Measurements from ENCODE around the gene ZNHIT1.
"Not testable (repeated sequence)": the region's sequence is repeated elsewhere in the genome, so short reads cannot be mapped to it uniquely, and the experiment has no call there.

Gene ZNHIT1

GRCh38 chr7:101186844-101187428, 31.0 kb upstream of the ZNHIT1 start:
- no peak for DNase-seq (ENCODE audit: low read depth in 3 of 3)

GRCh38 chr7:101189109-101189508, 28.9 kb upstream of the ZNHIT1 start:
- DNase-seq (ENCODE audit: low read depth in 3 of 3) = no peak

DNA sequence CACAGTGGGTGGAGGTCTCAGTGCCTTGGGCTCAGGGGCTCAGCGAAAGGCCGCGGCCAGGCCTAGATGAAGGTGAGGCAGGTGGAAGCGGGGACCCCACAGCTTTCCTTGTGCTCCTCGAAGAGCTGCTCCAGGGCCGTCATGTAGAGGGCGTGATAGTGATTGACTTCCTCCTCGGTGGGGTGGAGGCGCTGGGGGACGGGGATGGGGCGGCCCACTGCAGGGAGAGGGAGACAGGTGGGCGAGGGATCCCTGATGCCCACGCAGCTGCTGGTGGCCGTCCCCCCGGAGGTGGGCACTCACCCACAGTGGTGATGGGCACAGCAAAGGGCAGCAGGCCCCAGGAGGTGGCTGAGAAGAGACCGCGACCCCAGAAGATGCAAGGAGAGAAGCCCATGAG, 22.1 kb upstream of the ZNHIT1 start:
- no peak for DNase-seq (ENCODE audit: low read depth in 3 of 3)

DNA sequence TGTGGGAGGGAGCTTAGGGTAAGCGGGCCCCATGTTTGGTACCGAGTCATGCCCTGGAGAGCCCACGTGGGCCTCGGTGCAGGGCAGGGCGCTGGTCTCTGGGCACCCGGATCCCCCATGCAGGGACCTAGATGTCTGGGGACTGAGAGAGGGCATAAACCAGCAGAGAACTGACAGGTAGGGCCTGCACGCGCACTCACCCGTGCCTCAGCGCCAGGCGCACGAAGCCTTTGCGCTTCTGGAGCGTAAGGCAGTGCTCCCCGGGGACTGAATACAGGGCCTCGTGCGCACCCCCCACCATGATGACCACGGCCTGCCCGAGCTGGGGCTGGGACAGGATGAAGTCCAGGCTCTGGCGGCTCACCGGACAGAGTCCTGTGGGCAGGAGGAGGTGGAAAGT, 20.0 kb upstream of the ZNHIT1 start:
- DNase-seq (ENCODE audit: low read depth in 3 of 3) = no peak

- no peak for DNase-seq (ENCODE audit: low read depth in 3 of 3)
Measured at GRCh38 chr7:101198476-101198875, 19.5 kb upstream of the ZNHIT1 start.

GRCh38 chr7:101199522-101199921, 18.4 kb upstream of the ZNHIT1 start:
- DNase-seq (ENCODE audit: low read depth in 3 of 3) = not testable (repeated sequence)

DNA sequence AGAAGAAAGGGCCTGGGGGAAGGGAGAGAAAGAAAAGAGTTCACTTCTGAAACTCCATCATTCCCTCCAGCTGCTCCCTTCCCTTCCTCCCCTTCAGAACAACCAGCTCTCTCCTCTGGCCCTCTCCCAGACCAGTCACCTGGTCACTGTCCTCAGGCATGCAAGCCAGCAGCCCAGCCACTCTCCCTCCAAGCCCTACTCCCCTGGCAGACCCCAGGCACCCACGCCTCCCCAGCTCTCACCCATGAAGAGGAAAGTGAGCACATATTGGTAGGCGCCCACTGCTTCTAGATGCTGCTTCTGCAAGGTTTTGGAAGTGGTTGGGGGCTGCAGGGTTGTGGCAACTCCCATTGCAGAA, 17.5 kb upstream of the ZNHIT1 start:
- DNase-seq (ENCODE audit: low read depth in 3 of 3) = no peak

DNA sequence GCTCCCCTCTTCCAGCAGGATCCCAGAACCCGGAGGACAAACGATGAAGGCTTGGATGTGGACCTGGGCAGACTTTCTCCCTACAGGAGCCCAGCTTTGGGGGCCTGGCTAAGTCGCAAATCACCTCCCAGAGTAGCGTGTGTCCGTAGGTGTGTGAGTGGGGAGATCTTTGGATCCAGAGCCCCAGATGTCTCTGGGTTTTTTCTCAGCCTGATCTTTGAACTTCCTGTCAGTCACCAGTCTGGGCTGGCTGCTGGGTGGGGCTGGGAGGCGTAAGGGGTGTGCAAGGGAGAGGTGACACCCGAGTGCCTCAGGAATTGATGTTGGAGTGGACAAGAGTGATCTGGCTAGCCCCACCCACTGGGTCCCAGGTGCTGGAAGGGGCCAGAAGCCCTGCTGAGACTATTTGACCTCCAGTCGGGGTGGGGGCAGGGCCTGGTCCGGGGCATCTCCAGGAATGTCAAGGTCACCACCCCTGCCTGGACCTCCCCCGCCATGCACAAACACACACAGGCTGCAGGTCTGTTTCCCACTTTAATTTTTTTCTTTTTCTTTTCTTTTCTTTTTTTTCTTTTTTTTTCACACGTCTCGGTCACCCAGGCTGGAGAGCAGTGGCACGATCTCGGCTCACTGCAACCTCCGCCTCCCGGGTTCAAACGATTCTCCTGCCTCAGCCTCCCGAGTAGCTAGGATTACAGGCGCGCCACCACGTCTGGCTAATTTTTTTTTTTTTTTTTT, 16.9 kb upstream of the ZNHIT1 start, which contains the start of gene MOGAT3:
Gene MOGAT3 (minus strand): TSS at position 175 of the 738 bp plus-strand sequence. CDS start 182 bp downstream, outside the sequence.
- DNase-seq (ENCODE audit: low read depth in 3 of 3) = no peak

- DNase-seq (ENCODE audit: low read depth in 3 of 3) = no peak
Measured at GRCh38 chr7:101201695-101202602, 16.0 kb upstream of the ZNHIT1 start.

DNA sequence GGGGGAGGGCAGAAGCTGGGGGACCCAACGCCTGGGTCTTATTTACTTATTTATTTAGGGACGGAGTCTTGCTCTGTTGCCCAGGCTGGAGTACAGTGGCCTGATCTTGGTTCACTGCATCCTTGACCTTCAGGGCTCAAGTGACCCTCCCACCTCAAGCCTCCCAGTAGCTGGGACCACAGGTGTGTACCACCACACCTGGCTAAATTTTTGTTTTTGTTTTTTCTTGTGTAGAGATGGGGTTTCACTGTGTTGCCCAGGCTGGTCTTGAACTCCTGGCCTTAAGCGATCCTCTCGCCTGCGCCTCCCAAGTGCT, 15.4 kb upstream of the ZNHIT1 start:
- DNase-seq (ENCODE audit: low read depth in 3 of 3) = no peak

GRCh38 chr7:101203740-101204738, 13.9 kb upstream of the ZNHIT1 start:
- DNase-seq (ENCODE audit: low read depth in 3 of 3) = not testable (repeated sequence)

DNA sequence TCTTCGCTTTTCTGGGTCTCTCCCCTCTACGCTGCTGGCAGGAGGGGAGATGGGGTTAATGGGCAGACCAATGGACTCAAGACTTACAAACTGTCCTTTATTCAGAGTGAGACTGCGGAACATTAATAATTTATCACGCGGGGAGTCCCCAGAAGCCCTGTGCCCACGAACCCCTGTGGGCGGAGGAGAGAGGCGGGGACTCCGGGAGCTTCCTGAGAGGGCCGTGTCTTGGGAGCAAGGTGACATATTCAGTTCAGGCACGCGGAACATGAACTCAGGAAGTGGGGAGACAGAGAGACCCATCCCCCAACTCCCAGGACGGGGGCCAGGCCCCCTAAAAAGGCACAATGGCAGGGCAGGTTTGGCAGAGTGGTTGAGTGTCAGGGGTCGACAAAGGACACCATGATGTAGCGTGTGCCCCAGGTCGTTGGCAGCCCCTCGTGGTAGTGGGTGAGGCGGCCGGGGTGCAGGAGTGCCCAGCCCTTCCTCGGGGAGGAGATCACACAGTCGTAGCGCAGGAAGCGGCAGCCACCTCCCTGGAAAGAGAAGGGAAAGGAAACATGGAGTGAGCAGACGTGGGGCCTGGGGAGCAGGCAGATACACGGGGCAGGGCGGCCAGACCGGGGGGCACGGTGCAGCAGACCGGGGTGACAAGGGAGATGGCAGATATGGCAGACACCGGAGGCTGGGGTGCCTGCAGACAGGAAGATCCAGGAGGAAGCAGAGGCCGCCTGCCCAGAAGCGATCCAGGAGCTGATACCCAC, 11.9 kb upstream of the ZNHIT1 start:
- no peak for DNase-seq (ENCODE audit: low read depth in 3 of 3)

DNA sequence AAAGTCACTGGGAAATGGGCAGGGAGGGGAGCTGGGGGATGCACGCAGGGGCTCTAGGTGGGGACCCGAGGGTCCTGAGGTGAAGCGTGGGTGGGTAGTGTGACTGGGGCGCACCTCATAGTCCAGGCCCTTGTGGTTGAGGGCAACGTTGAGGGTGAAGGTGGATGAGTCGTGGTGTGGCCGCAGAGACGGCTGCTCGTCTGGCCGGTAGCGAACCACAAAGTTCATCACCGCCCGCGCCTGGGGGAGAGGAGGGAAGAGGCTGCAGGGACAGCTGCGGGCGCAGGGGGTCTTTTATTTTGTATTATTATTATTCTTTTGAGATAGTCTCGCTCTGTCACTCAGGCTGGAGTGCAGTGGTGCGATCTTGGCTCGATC, 11.3 kb upstream of the ZNHIT1 start:
- DNase-seq (ENCODE audit: low read depth in 3 of 3) = no peak

DNA sequence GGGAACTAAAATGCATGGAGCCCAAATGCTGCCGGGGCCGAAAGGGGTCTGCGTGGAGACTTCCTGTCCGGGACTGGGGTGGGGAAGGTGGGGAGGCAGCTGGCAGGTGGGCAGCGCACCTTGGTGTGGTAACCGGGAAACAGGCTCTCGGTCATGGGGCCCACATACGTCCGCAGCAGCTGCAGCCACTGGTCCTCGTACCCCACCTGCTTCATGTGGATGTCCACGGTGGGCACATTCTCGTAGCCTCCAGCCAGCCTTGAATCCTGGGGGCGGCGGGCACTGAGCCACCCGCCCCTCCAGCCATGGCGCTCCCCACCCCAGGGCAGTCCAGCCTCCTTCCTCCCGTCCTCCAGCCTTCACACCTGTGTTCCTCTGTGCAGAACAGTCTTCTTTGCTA, 10.5 kb upstream of the ZNHIT1 start:
- no peak for DNase-seq (ENCODE audit: low read depth in 3 of 3)

GRCh38 chr7:101208794-101209193, 9.2 kb upstream of the ZNHIT1 start:
- no peak for DNase-seq (ENCODE audit: low read depth in 3 of 3)

DNA sequence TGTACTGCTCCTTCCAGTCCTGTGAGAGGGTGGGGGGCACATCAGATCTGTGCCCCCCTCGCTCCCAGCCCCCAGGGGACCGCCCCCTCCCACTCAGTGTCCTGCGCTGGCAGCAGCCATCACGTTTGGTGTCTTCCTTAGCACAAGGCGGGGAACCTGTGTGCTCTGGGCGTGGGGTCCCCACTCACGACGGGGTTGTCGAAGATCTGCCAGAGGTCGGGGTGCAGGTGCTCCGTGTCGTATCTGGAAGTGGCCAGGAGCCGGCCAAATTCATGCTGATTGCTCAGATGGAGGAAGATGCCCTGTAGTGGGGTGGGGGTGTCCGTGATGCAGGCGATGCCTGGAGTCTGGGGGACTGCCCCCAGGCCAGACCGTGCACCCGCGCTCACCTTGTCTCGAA, 7.8 kb upstream of the ZNHIT1 start:
- DNase-seq (ENCODE audit: low read depth in 3 of 3) = no peak

GRCh38 chr7:101211501-101211900, 6.5 kb upstream of the ZNHIT1 start:
- no peak for DNase-seq (ENCODE audit: low read depth in 3 of 3)

DNA sequence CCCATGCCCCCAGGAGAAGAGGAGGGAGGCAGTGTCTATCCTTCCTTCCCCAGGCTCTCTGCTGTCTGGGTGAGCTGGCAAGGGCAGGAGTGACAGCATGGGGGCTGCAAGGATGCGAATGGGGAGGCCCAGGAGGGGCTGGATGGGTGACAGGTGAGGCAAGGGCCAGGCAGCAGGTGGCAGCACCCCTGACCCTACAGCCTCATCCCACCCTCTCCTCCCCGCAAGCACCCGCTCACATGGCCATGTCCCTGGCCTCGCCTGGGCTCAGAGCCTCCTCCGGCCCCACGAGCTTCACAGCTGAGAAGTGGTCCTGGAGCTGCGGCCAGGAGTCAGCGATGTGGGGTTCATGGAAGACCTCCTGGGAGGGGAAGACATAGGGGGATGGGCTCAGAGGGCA, 6.0 kb upstream of the ZNHIT1 start:
- DNase-seq (ENCODE audit: low read depth in 3 of 3) = no peak

- no peak for DNase-seq (ENCODE audit: low read depth in 3 of 3)
Measured at GRCh38 chr7:101216001-101216859, 1.7 kb upstream of the ZNHIT1 start.

DNA sequence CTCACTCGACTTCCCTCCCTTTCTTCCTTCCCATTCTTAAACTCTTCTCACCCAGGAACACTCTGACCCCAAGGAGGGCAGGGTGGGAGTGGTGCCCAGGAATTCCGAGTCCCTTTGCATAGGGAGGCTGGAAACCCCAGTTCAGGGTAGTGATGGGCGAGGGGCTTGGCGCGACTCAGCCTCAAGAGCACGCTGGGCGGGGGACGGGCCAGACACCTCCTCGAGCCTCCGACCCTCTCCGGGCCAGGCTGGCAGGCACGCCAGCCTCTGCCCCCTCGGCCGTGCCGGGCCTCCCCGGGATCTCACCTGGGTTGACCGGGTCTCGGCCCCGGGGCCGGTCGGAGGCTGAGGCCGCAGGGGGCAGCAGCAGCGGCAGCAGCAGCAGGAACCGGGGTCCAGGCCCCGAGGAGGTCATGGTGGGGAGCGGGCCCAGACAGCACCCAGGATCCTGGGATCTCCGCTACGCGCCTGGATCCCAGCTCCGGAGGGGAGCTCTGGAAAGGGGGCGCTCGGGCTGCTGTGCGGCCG, 1.0 kb upstream of the ZNHIT1 start:
- no peak for DNase-seq (ENCODE audit: low read depth in 3 of 3)
